ENCODE results near the gene COBL. TPM values are rescaled to one million over a fixed set of nuclear protein-coding genes. Genes with fewer than 3 reads are reported as not detected.

COBL gene
- total and polyA plus RNA-seq, 2 of the 8 experiments (the other 6 are each of a cell fraction or from before 2014, with no cell fraction given) = 13.8 to 40.4 TPM

DNA sequence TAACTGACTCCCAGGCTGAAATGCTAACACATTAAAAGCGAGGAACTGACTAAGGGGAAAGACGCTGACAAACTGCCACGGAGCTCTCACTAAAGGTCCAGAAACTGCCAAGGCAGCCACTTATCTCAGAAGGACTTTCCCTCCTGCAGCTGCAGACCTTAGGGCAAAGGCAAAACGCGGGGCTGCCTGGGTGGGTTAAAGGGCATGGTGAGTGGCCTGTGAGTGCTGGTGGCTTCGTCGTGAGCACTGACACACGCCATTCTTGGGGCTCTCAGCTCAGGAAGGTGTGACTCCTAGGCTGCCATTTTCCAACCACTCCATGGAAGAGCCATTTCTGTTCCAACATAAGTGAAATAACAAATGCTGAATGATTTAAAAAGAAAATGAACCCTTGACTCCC lies 232.5 kb downstream of the COBL start (continued):
- TF ChIP-seq ATF2 (IDR thresholded peaks at IDR 0.05; ENCODE audit: low read length) = no peak
